Heart right ventricle (tissue), 16 donors: ENCODE data around the gene MALRD1. TPM values are rescaled to one million over a fixed set of nuclear protein-coding genes. Genes with fewer than 3 reads are reported as not detected.
A peak's percentile ranks its signal among the peaks of the same experiment; 100 is the strongest.

Experiments used
- ATAC-seq, 8 donors: fragments of 200-7000 bp; cut with Tn5 transposase; one replicate each; pipeline ENCODE4 v1.9.1; 2020; ENCODE audit warnings: mild to moderate bottlenecking in 8 of 8, moderate library complexity in 8 of 8, moderate number of reproducible peaks in 1 of 8
- DNase-seq, 2 donors: peaks; one replicate each; pipeline ENCODE4 v3.0.0-alpha.2; 2020
- H3K27ac ChIP-seq, 10 donors: fragments of 200-600 bp; sonication (generic) in 2 of 10; one replicate each; pipeline versions ENCODE4 v1.5.0 to v1.8.0; 2020 to 2022; ENCODE audit warnings: mild to moderate bottlenecking in 3 of 10
- H3K27me3 ChIP-seq, 7 donors: fragments of 200-600 bp; one replicate each; pipeline ENCODE4 v1.8.0; 2021 to 2022; ENCODE audit warnings: mild to moderate bottlenecking in 2 of 7
- H3K36me3 ChIP-seq, 9 donors: fragments of 200-600 bp; sonication (generic) in 1 of 9; one replicate each; pipeline versions ENCODE4 v1.5.0 to v1.8.0; 2020 to 2022; ENCODE audit warnings: mild to moderate bottlenecking in 2 of 9
- H3K4me1 ChIP-seq, 9 donors: fragments of 200-600 bp; sonication (generic) in 1 of 9; one replicate each; pipeline versions ENCODE4 v1.5.0 to v1.8.0; 2020 to 2022; ENCODE audit warnings: mild to moderate bottlenecking in 4 of 9
- H3K4me3 ChIP-seq, 10 donors: fragments of 200-600 bp; sonication (generic) in 2 of 10; one replicate each; pipeline versions ENCODE4 v1.5.0 to v1.8.0; 2020 to 2022; ENCODE audit warnings: mild to moderate bottlenecking in 7 of 10, moderate library complexity in 2 of 10
- H3K9me3 ChIP-seq, 11 donors: fragments of 200-600 bp in 10 of 11; sonication (generic) in 2 of 11; one replicate each; pipeline versions ENCODE4 v1.5.0 to v1.8.0; 2013 to 2022; ENCODE audit warnings: mild to moderate bottlenecking in 2 of 11, control low read depth in 1 of 11, moderate library complexity in 1 of 11
- WGBS, 2 donors: extraction: QIAGEN DNeasy Blood & Tissue Kit; methylation state at CpG; one replicate each; pipeline ENCODE4 v1.1.7; 2013; ENCODE audit warnings: inconsistent platforms in 1 of 2; 5-methylcytosine and 5-hydroxymethylcytosine counted together
- intact Hi-C, 10 donors: fragments of 100-400 bp; cut with DNase I; formaldehyde crosslinking; loops; one replicate each; pipeline versions ENCODE4 v1.11.1 to v1.14.2; 2022
- polyA plus RNA-seq, 2 donors: library from polyadenylated mRNA; stranded (reverse); fragments of 200-250 nt; gene quantifications; one replicate each; pipeline ENCODE4 v1.2.3, GENCODE V29; 2013
- total RNA-seq, 10 donors: library from RNA; stranded (reverse); fragmentation: NEBNext Ultra II Directional in 3 of 10; extraction: Animal tissue kit (Norgen Biotek cat#: 25700) in 3 of 10; gene quantifications; one replicate each; pipeline versions ENCODE4 v1.2.1 to v1.2.4, GENCODE V29; 2021 to 2023
- TF ChIP-seq, protein P1 (sequence below), 9 donors: fragments of 200-600 bp; sonication (generic) in 2 of 9; IDR thresholded peaks; one replicate each; pipeline versions ENCODE4 v1.5.0 to v1.8.0; 2021 to 2022; ENCODE audit warnings: antibody characterized with exemption in 9 of 9, mild to moderate bottlenecking in 5 of 9, moderate library complexity in 1 of 9
- donor health status: Arrhythmogenic right ventricular cardiomyopathy.
- donor health status: ischemic (EF 13 %, LVEDD 7.1; RV severe dilation, severe dysfunction).
- donor health status: healthy with polysubstance abuse.
- donor health status: DM: no; HTN: yes; CAD: no.
- donor health status: DM: no; HTN: no; CAD: no.
- donor health status: ischemic (EF 25% LVEDD 6.9; RV normal size, moderate dysfunction).
- donor health status: ischemic (EF 25% LVEDD 5.7; RV mildly dilated, moderate dysfunction).
- donor health status: healthy.
- donor health status: DM: yes; HTN: yes; CAD: no.
- donor health status: Ischemic cardiomyopathy.
- donor health status: ischemic (EF 35%, LVEDD 5.7; RV mildly dilated, moderate dysfunction).
- donor health status: nonischemic (EF 11% LVEDD 7.7; RV severe dilation, severe dysfunction).
- donor health status: DM: yes; HTN: yes; CAD: no.
- donor health status: PGD.
- donor health status: ischemic (EF 29% LVEDD 5.4; RV normal size, mild dysfunction).
- donor health status: nonischemic (EF 23%, LVEDD 6.1; RV moderate dilation, normal function).

The MALRD1 gene
- total and polyA plus RNA-seq, 12 donors, result 0.10 to 2.2 (median 0.47) TPM

DNA sequence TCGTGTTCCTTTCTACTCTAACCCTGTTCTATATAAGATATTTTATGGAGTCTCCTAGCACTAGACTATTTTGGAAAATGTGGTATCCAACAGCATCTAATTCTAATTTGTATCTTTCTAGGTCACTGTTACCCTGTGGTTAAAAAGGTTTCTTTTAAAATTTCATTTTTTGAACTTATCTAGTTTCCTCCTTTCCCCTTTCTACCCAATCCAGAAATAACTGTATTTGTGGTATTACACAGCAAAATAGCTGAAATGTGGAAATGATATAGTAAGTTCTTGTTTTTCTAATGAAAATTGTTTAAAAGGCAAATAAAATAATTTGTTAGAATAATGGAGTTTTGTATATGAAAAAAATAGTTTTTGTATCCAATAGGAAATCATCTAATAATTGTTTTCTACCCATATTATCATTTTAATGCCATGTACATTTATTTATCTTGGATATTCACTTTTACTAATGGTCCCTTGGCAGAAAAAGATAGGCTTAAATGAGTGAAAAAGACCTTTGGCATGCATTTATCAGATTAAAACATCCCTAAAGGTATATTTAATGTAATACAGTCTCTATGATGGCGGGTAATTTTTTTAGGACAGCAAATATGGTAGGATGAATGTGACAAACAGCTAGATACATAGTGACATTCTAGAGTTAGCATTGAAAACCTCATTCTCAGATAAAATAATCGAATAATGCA, 592.1 kb downstream of the MALRD1 start:
- H3K4me1 ChIP-seq, result peaks cover 0 to 21% (median 0%) of the 10 kb centered on the region in 9 donors
- no peaks in the 10 kb centered on the region for H3K9me3 ChIP-seq
- WGBS, 2 donors, result 82 to 87% methylated on average over 3 of the region's 3 CpGs
- peak overlapping the region in 1 of 10 donors; percentile 30 for H3K27ac ChIP-seq
- H3K36me3 ChIP-seq, result no peaks in the 10 kb centered on the region
- no peaks in the 10 kb centered on the region for H3K27me3 ChIP-seq
- TF ChIP-seq, protein P1, sequence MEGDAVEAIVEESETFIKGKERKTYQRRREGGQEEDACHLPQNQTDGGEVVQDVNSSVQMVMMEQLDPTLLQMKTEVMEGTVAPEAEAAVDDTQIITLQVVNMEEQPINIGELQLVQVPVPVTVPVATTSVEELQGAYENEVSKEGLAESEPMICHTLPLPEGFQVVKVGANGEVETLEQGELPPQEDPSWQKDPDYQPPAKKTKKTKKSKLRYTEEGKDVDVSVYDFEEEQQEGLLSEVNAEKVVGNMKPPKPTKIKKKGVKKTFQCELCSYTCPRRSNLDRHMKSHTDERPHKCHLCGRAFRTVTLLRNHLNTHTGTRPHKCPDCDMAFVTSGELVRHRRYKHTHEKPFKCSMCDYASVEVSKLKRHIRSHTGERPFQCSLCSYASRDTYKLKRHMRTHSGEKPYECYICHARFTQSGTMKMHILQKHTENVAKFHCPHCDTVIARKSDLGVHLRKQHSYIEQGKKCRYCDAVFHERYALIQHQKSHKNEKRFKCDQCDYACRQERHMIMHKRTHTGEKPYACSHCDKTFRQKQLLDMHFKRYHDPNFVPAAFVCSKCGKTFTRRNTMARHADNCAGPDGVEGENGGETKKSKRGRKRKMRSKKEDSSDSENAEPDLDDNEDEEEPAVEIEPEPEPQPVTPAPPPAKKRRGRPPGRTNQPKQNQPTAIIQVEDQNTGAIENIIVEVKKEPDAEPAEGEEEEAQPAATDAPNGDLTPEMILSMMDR (IDR thresholded peaks at IDR 0.05), result no peak
- intact Hi-C loops, result no loop called here
- H3K4me3 ChIP-seq, result no peak overlapping the region
- no peak for ATAC-seq
- DNase-seq, result no peak

DNA sequence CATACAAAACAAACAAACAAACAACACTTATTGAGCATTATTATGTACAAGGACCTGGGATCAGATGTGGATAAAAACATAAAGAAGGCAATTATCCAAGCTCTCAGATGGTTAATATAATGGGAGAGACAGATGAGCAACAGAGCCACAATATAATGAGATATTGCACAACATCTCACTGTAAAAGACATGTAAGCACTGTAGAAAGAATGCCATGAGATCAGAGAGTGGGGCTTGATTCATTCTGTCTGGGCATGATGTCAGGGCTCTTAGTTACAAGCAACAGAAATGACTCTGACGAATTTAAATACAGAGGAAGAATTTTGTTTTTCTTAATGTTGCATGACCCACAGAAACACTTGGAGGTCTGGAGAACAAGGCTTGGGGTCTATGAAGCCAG, 602.9 kb downstream of the MALRD1 start:
- TF ChIP-seq, protein P1 (IDR thresholded peaks at IDR 0.05), result no peak
- ATAC-seq, result no peak
- peaks cover 0 to 14% (median 0%) of the 10 kb centered on the region in 11 donors for H3K9me3 ChIP-seq

DNA sequence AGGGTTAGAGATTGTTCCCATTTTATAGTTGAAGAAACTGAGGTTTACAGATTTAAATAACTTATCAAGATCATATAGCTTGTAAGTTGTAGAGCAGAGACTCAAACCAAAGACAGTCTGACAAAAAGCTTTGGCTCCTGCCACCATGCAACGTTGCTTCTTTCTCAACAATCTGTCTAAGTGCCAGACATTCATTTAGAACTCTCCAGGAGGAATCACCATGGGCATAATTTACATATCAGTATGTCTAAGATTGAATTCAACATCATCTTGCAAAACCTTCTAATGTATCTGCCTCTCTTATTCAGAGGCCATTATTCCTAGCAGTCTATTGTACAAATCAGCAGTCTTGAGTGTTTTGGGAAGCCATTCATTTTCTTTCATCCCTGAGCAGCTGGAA, 604.1 kb downstream of the MALRD1 start:
- WGBS, 2 donors, result 64 to 68% methylated on average over 1 of the region's 1 CpG
- H3K27me3 ChIP-seq, result no peaks in the 10 kb centered on the region
- H3K36me3 ChIP-seq, result no peaks in the 10 kb centered on the region
- peaks cover 0 to 11% (median 0%) of the 10 kb centered on the region in 9 donors for H3K4me1 ChIP-seq
- H3K27ac ChIP-seq, result no peak overlapping the region
- TF ChIP-seq, protein P1 (IDR thresholded peaks at IDR 0.05), result no peak
- no peak for DNase-seq
- intact Hi-C loops, result no loop called here
- H3K9me3 ChIP-seq, result peaks cover 0 to 14% (median 0%) of the 10 kb centered on the region in 11 donors
- no peak for ATAC-seq
- no peak overlapping the region for H3K4me3 ChIP-seq

More for the DNA sequence above, 602.9 kb downstream of the MALRD1 start:
- H3K27me3 ChIP-seq, result no peaks in the 10 kb centered on the region
- H3K4me3 ChIP-seq, result no peak overlapping the region
- H3K36me3 ChIP-seq, result no peaks in the 10 kb centered on the region
- intact Hi-C loops, result no loop called here
- DNase-seq, result no peak
- WGBS, 2 donors, result 77 to 85% methylated on average over 1 of the region's 1 CpG
- peaks cover 0 to 6% (median 0%) of the 10 kb centered on the region in 9 donors for H3K4me1 ChIP-seq
- peak overlapping the region in 1 of 10 donors; percentile 41 for H3K27ac ChIP-seq

DNA sequence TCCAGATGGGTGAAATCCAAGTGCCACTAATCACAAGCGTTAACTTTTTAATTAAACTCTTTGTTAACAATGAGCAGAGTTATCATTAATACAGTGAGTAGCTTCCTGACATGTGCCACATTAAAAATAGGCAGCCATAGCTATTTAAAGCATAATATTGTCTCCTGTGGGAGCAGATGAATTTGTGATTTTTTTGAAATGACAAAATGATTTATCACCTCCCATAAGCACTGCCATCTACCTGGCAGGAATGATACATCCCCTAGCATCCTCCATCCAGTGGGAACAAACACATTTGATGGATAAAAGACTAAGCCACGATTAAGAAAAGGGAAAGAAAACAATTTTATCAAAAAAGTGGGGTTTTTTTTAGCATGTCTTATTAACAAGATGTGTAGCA, 605.3 kb downstream of the MALRD1 start:
- H3K27ac ChIP-seq, result peak overlapping the region in 3 of 10 donors; percentile 26 to 64 (median 50)
- peaks cover 0 to 19% (median 0%) of the 10 kb centered on the region in 9 donors for H3K4me1 ChIP-seq
- no peaks in the 10 kb centered on the region for H3K27me3 ChIP-seq
- H3K9me3 ChIP-seq, result peaks cover 0 to 14% (median 0%) of the 10 kb centered on the region in 11 donors
- TF ChIP-seq, protein P1 (IDR thresholded peaks at IDR 0.05), result no peak
- intact Hi-C loops, result no loop called here
- DNase-seq, result no peak
- no peak for ATAC-seq
- no peak overlapping the region for H3K4me3 ChIP-seq
- H3K36me3 ChIP-seq, result no peaks in the 10 kb centered on the region
- WGBS, 2 donors, result 48 to 51% methylated on average over 2 of the region's 2 CpGs
